Measurements from ENCODE around the gene IRX3.

Gene IRX3

DNA sequence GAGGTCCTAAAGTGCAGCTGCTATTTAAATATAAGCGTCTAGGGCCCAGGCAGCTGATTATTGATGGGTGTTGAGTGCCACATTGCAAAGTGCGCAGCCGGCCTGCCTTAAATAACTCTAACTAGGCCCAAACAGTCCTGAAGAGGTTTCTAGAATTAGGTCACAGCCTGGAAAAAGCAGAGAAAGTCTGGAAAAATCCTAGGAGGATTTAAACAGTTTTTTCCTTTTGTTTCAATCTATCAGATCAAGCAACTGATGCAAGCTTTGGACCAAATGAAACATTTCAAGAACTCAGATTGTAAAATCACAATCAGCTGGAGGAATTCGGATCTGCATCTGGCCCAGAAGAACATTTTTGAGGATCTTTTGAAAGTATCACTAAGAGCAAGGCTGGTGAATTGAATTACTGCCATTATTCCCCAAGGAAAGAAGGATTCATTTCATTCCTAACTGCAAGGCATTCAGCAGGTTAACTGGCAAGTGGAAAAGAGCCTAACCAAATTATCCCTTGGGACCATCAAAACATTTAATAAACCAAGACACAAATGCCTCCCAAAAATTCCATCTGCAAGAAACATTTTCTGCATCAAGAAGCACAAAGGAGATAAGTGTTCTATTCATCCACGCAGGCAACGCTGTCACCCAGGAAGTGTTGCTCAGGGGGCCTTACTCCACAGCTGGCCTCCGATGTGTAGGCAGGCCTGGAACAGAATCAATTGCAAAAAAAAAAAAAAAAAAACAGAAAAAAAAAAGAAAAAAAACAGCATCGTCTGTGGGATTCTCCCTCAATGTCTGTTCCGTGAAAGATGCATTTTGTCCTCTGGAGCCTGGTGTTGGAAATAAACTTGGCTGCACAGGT is 46.1 kb downstream of the IRX3 start:
- TF ChIP-seq, protein P1, sequence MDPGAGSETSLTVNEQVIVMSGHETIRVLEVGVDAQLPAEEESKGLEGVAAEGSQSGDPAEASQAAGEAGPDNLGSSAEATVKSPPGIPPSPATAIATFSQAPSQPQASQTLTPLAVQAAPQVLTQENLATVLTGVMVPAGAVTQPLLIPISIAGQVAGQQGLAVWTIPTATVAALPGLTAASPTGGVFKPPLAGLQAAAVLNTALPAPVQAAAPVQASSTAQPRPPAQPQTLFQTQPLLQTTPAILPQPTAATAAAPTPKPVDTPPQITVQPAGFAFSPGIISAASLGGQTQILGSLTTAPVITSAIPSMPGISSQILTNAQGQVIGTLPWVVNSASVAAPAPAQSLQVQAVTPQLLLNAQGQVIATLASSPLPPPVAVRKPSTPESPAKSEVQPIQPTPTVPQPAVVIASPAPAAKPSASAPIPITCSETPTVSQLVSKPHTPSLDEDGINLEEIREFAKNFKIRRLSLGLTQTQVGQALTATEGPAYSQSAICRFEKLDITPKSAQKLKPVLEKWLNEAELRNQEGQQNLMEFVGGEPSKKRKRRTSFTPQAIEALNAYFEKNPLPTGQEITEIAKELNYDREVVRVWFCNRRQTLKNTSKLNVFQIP (CRISPR knock-in tag; IDR thresholded peaks at IDR 0.05; ENCODE audit: borderline replicate concordance, low read depth) = no peak
- TF ChIP-seq CSDC2 (CRISPR knock-in tag; IDR thresholded peaks at IDR 0.05) = no peak
- TF ChIP-seq TOX (CRISPR knock-in tag; IDR thresholded peaks at IDR 0.05; ENCODE audit: borderline replicate concordance) = no peak
- TF ChIP-seq SNAI2 (CRISPR knock-in tag; IDR thresholded peaks at IDR 0.05) = no peak
- TF ChIP-seq, protein P2, sequence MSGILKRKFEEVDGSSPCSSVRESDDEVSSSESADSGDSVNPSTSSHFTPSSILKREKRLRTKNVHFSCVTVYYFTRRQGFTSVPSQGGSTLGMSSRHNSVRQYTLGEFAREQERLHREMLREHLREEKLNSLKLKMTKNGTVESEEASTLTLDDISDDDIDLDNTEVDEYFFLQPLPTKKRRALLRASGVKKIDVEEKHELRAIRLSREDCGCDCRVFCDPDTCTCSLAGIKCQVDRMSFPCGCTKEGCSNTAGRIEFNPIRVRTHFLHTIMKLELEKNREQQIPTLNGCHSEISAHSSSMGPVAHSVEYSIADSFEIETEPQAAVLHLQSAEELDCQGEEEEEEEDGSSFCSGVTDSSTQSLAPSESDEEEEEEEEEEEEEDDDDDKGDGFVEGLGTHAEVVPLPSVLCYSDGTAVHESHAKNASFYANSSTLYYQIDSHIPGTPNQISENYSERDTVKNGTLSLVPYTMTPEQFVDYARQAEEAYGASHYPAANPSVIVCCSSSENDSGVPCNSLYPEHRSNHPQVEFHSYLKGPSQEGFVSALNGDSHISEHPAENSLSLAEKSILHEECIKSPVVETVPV (CRISPR knock-in tag; IDR thresholded peaks at IDR 0.05) = no peak
- TF ChIP-seq, protein P3, sequence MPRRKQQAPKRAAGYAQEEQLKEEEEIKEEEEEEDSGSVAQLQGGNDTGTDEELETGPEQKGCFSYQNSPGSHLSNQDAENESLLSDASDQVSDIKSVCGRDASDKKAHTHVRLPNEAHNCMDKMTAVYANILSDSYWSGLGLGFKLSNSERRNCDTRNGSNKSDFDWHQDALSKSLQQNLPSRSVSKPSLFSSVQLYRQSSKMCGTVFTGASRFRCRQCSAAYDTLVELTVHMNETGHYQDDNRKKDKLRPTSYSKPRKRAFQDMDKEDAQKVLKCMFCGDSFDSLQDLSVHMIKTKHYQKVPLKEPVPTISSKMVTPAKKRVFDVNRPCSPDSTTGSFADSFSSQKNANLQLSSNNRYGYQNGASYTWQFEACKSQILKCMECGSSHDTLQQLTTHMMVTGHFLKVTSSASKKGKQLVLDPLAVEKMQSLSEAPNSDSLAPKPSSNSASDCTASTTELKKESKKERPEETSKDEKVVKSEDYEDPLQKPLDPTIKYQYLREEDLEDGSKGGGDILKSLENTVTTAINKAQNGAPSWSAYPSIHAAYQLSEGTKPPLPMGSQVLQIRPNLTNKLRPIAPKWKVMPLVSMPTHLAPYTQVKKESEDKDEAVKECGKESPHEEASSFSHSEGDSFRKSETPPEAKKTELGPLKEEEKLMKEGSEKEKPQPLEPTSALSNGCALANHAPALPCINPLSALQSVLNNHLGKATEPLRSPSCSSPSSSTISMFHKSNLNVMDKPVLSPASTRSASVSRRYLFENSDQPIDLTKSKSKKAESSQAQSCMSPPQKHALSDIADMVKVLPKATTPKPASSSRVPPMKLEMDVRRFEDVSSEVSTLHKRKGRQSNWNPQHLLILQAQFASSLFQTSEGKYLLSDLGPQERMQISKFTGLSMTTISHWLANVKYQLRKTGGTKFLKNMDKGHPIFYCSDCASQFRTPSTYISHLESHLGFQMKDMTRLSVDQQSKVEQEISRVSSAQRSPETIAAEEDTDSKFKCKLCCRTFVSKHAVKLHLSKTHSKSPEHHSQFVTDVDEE (CRISPR knock-in tag; IDR thresholded peaks at IDR 0.05) = no peak
- TF ChIP-seq, protein P4, sequence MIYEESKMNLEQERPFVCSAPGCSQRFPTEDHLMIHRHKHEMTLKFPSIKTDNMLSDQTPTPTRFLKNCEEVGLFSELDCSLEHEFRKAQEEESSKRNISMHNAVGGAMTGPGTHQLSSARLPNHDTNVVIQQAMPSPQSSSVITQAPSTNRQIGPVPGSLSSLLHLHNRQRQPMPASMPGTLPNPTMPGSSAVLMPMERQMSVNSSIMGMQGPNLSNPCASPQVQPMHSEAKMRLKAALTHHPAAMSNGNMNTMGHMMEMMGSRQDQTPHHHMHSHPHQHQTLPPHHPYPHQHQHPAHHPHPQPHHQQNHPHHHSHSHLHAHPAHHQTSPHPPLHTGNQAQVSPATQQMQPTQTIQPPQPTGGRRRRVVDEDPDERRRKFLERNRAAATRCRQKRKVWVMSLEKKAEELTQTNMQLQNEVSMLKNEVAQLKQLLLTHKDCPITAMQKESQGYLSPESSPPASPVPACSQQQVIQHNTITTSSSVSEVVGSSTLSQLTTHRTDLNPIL (CRISPR knock-in tag; IDR thresholded peaks at IDR 0.05; ENCODE audit: low read depth) = no peak
- no peak for TF ChIP-seq PPARA (CRISPR knock-in tag; IDR thresholded peaks at IDR 0.05; ENCODE audit: borderline replicate concordance)
- TF ChIP-seq ARNTL (CRISPR knock-in tag; IDR thresholded peaks at IDR 0.05; ENCODE audit: borderline replicate concordance, low read depth) = no peak
- TF ChIP-seq ZNF70 (CRISPR knock-in tag; IDR thresholded peaks at IDR 0.05) = no peak
- ATAC-seq = no peak

DNA sequence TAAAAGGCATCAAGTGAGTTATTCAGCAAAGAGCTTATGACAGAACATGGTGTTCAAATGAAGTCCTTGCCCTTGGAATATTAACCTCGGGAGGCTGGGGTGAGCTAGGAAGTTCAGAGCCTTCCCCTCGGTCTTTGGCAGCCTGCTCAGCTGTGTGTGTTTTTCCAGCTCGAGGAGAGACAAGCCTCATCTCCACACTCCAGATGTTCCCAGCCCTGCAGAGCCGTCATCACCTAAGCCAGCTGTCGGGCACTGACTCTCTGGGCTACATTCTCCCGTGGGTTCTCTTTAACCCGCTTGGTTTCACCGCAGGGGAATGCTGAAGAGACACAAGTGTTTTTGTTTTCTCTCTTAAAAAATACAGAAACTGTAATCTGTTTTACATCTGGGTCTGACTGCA is 47.1 kb downstream of the IRX3 start:
- ATAC-seq = no peak
- TF ChIP-seq, protein P1 (CRISPR knock-in tag; IDR thresholded peaks at IDR 0.05; ENCODE audit: borderline replicate concordance, low read depth) = no peak
- TF ChIP-seq, protein P5, sequence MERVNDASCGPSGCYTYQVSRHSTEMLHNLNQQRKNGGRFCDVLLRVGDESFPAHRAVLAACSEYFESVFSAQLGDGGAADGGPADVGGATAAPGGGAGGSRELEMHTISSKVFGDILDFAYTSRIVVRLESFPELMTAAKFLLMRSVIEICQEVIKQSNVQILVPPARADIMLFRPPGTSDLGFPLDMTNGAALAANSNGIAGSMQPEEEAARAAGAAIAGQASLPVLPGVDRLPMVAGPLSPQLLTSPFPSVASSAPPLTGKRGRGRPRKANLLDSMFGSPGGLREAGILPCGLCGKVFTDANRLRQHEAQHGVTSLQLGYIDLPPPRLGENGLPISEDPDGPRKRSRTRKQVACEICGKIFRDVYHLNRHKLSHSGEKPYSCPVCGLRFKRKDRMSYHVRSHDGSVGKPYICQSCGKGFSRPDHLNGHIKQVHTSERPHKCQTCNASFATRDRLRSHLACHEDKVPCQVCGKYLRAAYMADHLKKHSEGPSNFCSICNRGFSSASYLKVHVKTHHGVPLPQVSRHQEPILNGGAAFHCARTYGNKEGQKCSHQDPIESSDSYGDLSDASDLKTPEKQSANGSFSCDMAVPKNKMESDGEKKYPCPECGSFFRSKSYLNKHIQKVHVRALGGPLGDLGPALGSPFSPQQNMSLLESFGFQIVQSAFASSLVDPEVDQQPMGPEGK (CRISPR knock-in tag; IDR thresholded peaks at IDR 0.05; ENCODE audit: borderline replicate concordance) = no peak
- no peak for TF ChIP-seq CSDC2 (CRISPR knock-in tag; IDR thresholded peaks at IDR 0.05)
- TF ChIP-seq TOX (CRISPR knock-in tag; IDR thresholded peaks at IDR 0.05; ENCODE audit: borderline replicate concordance) = no peak
- no peak for TF ChIP-seq GLIS3 (CRISPR knock-in tag; IDR thresholded peaks at IDR 0.05)
- no peak for TF ChIP-seq ZNF8 (CRISPR knock-in tag; IDR thresholded peaks at IDR 0.05)
- no peak for TF ChIP-seq ISL1 (CRISPR knock-in tag; IDR thresholded peaks at IDR 0.05)
- TF ChIP-seq, protein P4 (CRISPR knock-in tag; IDR thresholded peaks at IDR 0.05; ENCODE audit: low read depth) = no peak
- TF ChIP-seq ESRRG (CRISPR knock-in tag; IDR thresholded peaks at IDR 0.05) = no peak
- no peak for TF ChIP-seq TCF4 (CRISPR knock-in tag; IDR thresholded peaks at IDR 0.05; ENCODE audit: borderline replicate concordance)
- TF ChIP-seq, protein P3 (CRISPR knock-in tag; IDR thresholded peaks at IDR 0.05) = no peak

Data from SK-N-SH treated with all-trans-retinoic acid at 6 μM for 48 hours (cell line).